Measurements from ENCODE around the gene SYT1. TPM values are rescaled to one million over a fixed set of nuclear protein-coding genes. Genes with fewer than 3 reads are reported as not detected.

Gene SYT1
- total and polyA plus RNA-seq, 2 of the 8 experiments (the other 6 are each of a cell fraction or from before 2014, with no cell fraction given), result 11.0 to 34.6 TPM

GRCh38 chr12:79252358-79253075 is 387.9 kb downstream of the SYT1 start:
- H3K36me3 ChIP-seq (ENCODE audit: control insufficient read depth in 2 of 4, insufficient read depth in 4 of 4, low read length in 3 of 4), result peaks cover 0 to 3% (median 0%) of the 10 kb centered on the region in 4 experiments; a peak in 2 of 8 replicates
- no peak overlapping the region for H4K91ac ChIP-seq (replicated peaks; ENCODE audit: insufficient read length, low read length)
- no peaks in the 10 kb centered on the region for H3K79me1 ChIP-seq (ENCODE audit: low read depth, low read length)
- no peaks in the 10 kb centered on the region for H3K79me2 ChIP-seq (ENCODE audit: control insufficient read depth in 1 of 2, insufficient read depth in 2 of 2, low read length in 2 of 2)
- H2BK15ac ChIP-seq (ENCODE audit: low read length), result no peak overlapping the region
- no peak overlapping the region for H3K14ac ChIP-seq (ENCODE audit: insufficient read length)
- H3K9ac ChIP-seq (replicated peaks in 1 of 4; ENCODE audit: extremely low read depth in 1 of 4, low read depth in 3 of 4, low read length in 3 of 4), result no peak overlapping the region
- no peak for TF ChIP-seq USF2 (IDR thresholded peaks at IDR 0.05; ENCODE audit: low read length)
- TF ChIP-seq MAFK (IDR thresholded peaks at IDR 0.05; ENCODE audit: low read depth, low read length), result no peak
- no peak for TF ChIP-seq BRCA1 (IDR thresholded peaks at IDR 0.05; ENCODE audit: low read depth, low read length)
- TF ChIP-seq EP300 (IDR thresholded peaks at IDR 0.05; ENCODE audit: borderline replicate concordance in 1 of 2, low read depth in 2 of 2, low read length in 2 of 2), result no peak
- no peak for TF ChIP-seq CEBPB (IDR thresholded peaks at IDR 0.05; ENCODE audit: low read depth, low read length)
- TF ChIP-seq SIRT6 (IDR thresholded peaks at IDR 0.05; ENCODE audit: low read length), result no peak
- TF ChIP-seq ATF2 (IDR thresholded peaks at IDR 0.05; ENCODE audit: low read length), result no peak
- no peak for TF ChIP-seq SAP30 (IDR thresholded peaks at IDR 0.05; ENCODE audit: insufficient read depth, insufficient replicate concordance, low read length)
- TF ChIP-seq MAX (IDR thresholded peaks at IDR 0.05), result no peak
- H3K56ac ChIP-seq (replicated peaks; ENCODE audit: insufficient read length, low read depth, low read length), result no peak overlapping the region
- H3K18ac ChIP-seq (ENCODE audit: extremely low read depth, low read length), result no peak overlapping the region
- no peak overlapping the region for H2AFZ ChIP-seq (ENCODE audit: low read length)
- no peak overlapping the region for H3K4me2 ChIP-seq (ENCODE audit: insufficient read depth in 1 of 2, low read depth in 2 of 2, low read length in 2 of 2)
- H3K9me3 ChIP-seq (ENCODE audit: insufficient read depth in 2 of 2, low read depth in 1 of 2, low read length in 1 of 2), result no peaks in the 10 kb centered on the region; a peak in 1 of 4 replicates
- FAIRE-seq (no peak), DNase-seq (ENCODE audit: low read depth in 1 of 2, low spot score in 2 of 2) (no peak)
- 93% methylated on average over 4 of the region's 4 CpGs; no CpG with 5 or more reads in 1 of the 2 experiments for WGBS, 2 experiments (ENCODE audit: extremely low coverage in 1 of 2, insufficient coverage in 1 of 2, insufficient read length in 1 of 2, insufficient replicate concordance in 2 of 2, low coverage in 1 of 2, low lambda C conversion rate in 2 of 2, missing lambda C conversion rate in 1 of 2)
- H4K20me1 ChIP-seq (replicated peaks in 1 of 2; ENCODE audit: control insufficient read depth in 1 of 2, insufficient read depth in 2 of 2, low read length in 2 of 2), result no peaks in the 10 kb centered on the region
- ChIA-PET CTCF (ENCODE audit: partially characterized antibody) (interaction anchor here (1.0 to 1.2 kb wide), 2 partner anchors 11 to 16 kb away, joined by 3 to 4 read pairs; no protein-coding TSS in a partner anchor), POLR2A (ENCODE audit: partially characterized antibody) (interaction anchor here (0.7 to 1.9 kb wide), 2 partner anchors 12 to 531 kb away, joined by 3 to 4 read pairs; no protein-coding TSS in a partner anchor)
- no peak overlapping the region for H2BK5ac ChIP-seq (ENCODE audit: low read depth, low read length)
- no peaks in the 10 kb centered on the region for H3K27me3 ChIP-seq (replicated peaks in 1 of 4; ENCODE audit: control insufficient read depth in 3 of 4, extremely low read depth in 1 of 4, insufficient read depth in 3 of 4, low read length in 3 of 4)
- no peak overlapping the region for H3K23ac ChIP-seq (ENCODE audit: insufficient read length)
- no peak overlapping the region for H2BK120ac ChIP-seq (replicated peaks; ENCODE audit: low read depth, low read length)
- no peak overlapping the region for H2BK12ac ChIP-seq (ENCODE audit: low read depth, low read length)
- H4K5ac ChIP-seq (ENCODE audit: insufficient read length, low read depth, low read length), result no peak overlapping the region
- no peak overlapping the region for H2AK5ac ChIP-seq (ENCODE audit: low read depth, low read length)
- no peaks in the 10 kb centered on the region for H3K23me2 ChIP-seq (ENCODE audit: low read depth, low read length)
- H3K4ac ChIP-seq (replicated peaks; ENCODE audit: insufficient read length, low read depth, low read length), result no peak overlapping the region
- H4K8ac ChIP-seq (ENCODE audit: extremely low read depth, insufficient read depth, low read length), result no peak overlapping the region
- H3K4me3 ChIP-seq (ENCODE audit: extremely low read depth in 1 of 4, insufficient read depth in 2 of 4, low read depth in 3 of 4, low read length in 4 of 4), result no peak overlapping the region
- H3K27ac ChIP-seq (ENCODE audit: low read depth, low read length), result no peak overlapping the region
- H2BK20ac ChIP-seq (ENCODE audit: low read length), result no peak overlapping the region
- peaks cover 0 to 4% (median 0%) of the 10 kb centered on the region in 4 experiments; a peak in 1 of 7 replicates for H3K4me1 ChIP-seq (replicated peaks in 1 of 4; ENCODE audit: control insufficient read depth in 3 of 4, insufficient read depth in 4 of 4, low read length in 3 of 4)

Measured in H1 (cell line).